HEK293 (cell line): Measurements from ENCODE around the gene WDR1.

ENCODE experiments used
- CTCF ChIA-PET: fragments of 350-600 bp; formaldehyde crosslinking; extraction: SDS; loops from one replicate; lab custom pipeline; 2021; ENCODE audit warnings: antibody characterized with exemption; lab: Yijun Ruan, JAX
- POLR2A ChIA-PET: fragments of 300-600 bp; formaldehyde crosslinking; extraction: SDS; loops from one replicate; lab custom pipeline; 2020; ENCODE audit warnings: antibody characterized with exemption, inconsistent platforms; lab: Yijun Ruan, JAX
- H3K27ac ChIP-seq: fragments of 200-500 bp; sonication (Bioruptor generic); 2 replicates; pipeline ENCODE4 v1.5.1; 2014; ENCODE audit warnings: low read depth, low read length, control low read depth, inconsistent platforms; ENCODE audit errors: extremely low read depth
- H3K36me3 ChIP-seq, 2 experiments: fragments of 200-500 bp in 1 of 2; sonication (Bioruptor generic) in 1 of 2; 1 replicate in 1 of 2; 2 replicates in 1 of 2; pipeline ENCODE4 v1.5.1; 2014 to 2017; ENCODE audit warnings: inconsistent platforms in 2 of 2, low read length in 2 of 2; ENCODE audit not compliant: control insufficient read depth in 2 of 2, insufficient read depth in 1 of 2
- H3K4me1 ChIP-seq: fragments of 200-500 bp; sonication (Bioruptor generic); 2 replicates; pipeline ENCODE4 v1.5.1; 2014; ENCODE audit warnings: mild to moderate bottlenecking, low read length, inconsistent platforms; ENCODE audit not compliant: control insufficient read depth, insufficient read depth
- H3K4me3 ChIP-seq: 2 replicates; pipeline ENCODE4 v1.5.1; 2011; ENCODE audit warnings: low read depth, mild to moderate bottlenecking, control low read depth, low read length, moderate library complexity
- H3K9me3 ChIP-seq: fragments of 200-500 bp; sonication (Bioruptor generic); 2 replicates; pipeline ENCODE4 v1.5.1; 2014; ENCODE audit warnings: low read depth, low read length, inconsistent platforms; ENCODE audit not compliant: control insufficient read depth, insufficient read depth
- BCL11A ChIP-seq: fragments of 450-650 bp; formaldehyde crosslinking; IDR thresholded peaks from 2 replicates; pipeline ENCODE4 v1.5.1; 2016; ENCODE audit warnings: low read depth, missing biosample characterization, missing genetic modification characterization
- GLIS2 ChIP-seq: fragments of 450-650 bp; formaldehyde crosslinking; IDR thresholded peaks from 2 replicates; pipeline ENCODE4 v1.5.1; 2016; ENCODE audit warnings: missing biosample characterization, missing genetic modification characterization
- MYNN ChIP-seq: fragments of 450-650 bp; formaldehyde crosslinking; IDR thresholded peaks from 2 replicates; pipeline ENCODE4 v1.5.1; 2016; ENCODE audit warnings: missing biosample characterization, missing genetic modification characterization, borderline replicate concordance
- PATZ1 ChIP-seq: fragments of 450-650 bp; formaldehyde crosslinking; IDR thresholded peaks from 2 replicates; pipeline ENCODE4 v1.5.1; 2016; ENCODE audit warnings: missing biosample characterization, missing genetic modification characterization
- SCRT2 ChIP-seq: fragments of 450-650 bp; formaldehyde crosslinking; IDR thresholded peaks from 2 replicates; pipeline ENCODE4 v1.5.1; 2016; ENCODE audit warnings: missing biosample characterization, missing genetic modification characterization
- YY2 ChIP-seq: fragments of 450-650 bp; formaldehyde crosslinking; IDR thresholded peaks from 2 replicates; pipeline ENCODE4 v1.5.1; 2016; ENCODE audit warnings: missing biosample characterization, missing genetic modification characterization
- ZFP69B ChIP-seq: fragments of 450-650 bp; formaldehyde crosslinking; IDR thresholded peaks from 2 replicates; pipeline ENCODE4 v1.5.1; 2016; ENCODE audit warnings: missing biosample characterization, missing genetic modification characterization
- ZNF10 ChIP-seq: fragments of 450-650 bp; formaldehyde crosslinking; IDR thresholded peaks from 2 replicates; pipeline ENCODE4 v1.5.1; 2017; ENCODE audit warnings: missing biosample characterization, missing genetic modification characterization
- ZNF140 ChIP-seq: fragments of 450-650 bp; formaldehyde crosslinking; IDR thresholded peaks from 2 replicates; pipeline ENCODE4 v1.5.1; 2016; ENCODE audit warnings: missing biosample characterization, missing genetic modification characterization
- ZNF19 ChIP-seq: fragments of 450-650 bp; formaldehyde crosslinking; IDR thresholded peaks from 2 replicates; pipeline ENCODE4; 2016; ENCODE audit warnings: missing biosample characterization, missing genetic modification characterization, low read depth
- ZNF202 ChIP-seq: fragments of 450-650 bp; formaldehyde crosslinking; IDR thresholded peaks from 2 replicates; pipeline ENCODE4 v1.5.1; 2016; ENCODE audit warnings: missing biosample characterization, missing genetic modification characterization, borderline replicate concordance
- ZNF239 ChIP-seq: fragments of 450-650 bp; formaldehyde crosslinking; IDR thresholded peaks from 2 replicates; pipeline ENCODE4 v1.5.1; 2016; ENCODE audit warnings: missing biosample characterization, missing genetic modification characterization
- ZNF26 ChIP-seq: fragments of 450-650 bp; formaldehyde crosslinking; IDR thresholded peaks from 2 replicates; pipeline ENCODE4 v1.5.1; 2016; ENCODE audit warnings: missing biosample characterization, missing genetic modification characterization
- ZNF391 ChIP-seq: fragments of 450-650 bp; formaldehyde crosslinking; IDR thresholded peaks from 2 replicates; pipeline ENCODE4 v1.5.1; 2016; ENCODE audit warnings: low read depth, missing biosample characterization, missing genetic modification characterization, borderline replicate concordance
- ZNF426 ChIP-seq: fragments of 450-650 bp; formaldehyde crosslinking; IDR thresholded peaks from 2 replicates; pipeline ENCODE4 v1.5.1; 2017; ENCODE audit warnings: missing biosample characterization, missing genetic modification characterization, mild to moderate bottlenecking, inconsistent platforms, moderate library complexity
- ZNF529 ChIP-seq: fragments of 450-650 bp; formaldehyde crosslinking; IDR thresholded peaks from 2 replicates; pipeline ENCODE4 v1.5.1; 2017; ENCODE audit warnings: missing genetic modification characterization, missing biosample characterization; ENCODE audit not compliant: insufficient replicate concordance
- ZNF530 ChIP-seq: fragments of 450-650 bp; formaldehyde crosslinking; IDR thresholded peaks from 2 replicates; pipeline ENCODE4 v1.5.1; 2016; ENCODE audit warnings: low read depth, missing biosample characterization, missing genetic modification characterization
- ZNF600 ChIP-seq: fragments of 450-650 bp; formaldehyde crosslinking; IDR thresholded peaks from 2 replicates; pipeline ENCODE4 v1.5.1; 2016; ENCODE audit warnings: missing biosample characterization, missing genetic modification characterization
- ZNF624 ChIP-seq: fragments of 450-650 bp; formaldehyde crosslinking; IDR thresholded peaks from 2 replicates; pipeline ENCODE4 v1.5.1; 2017; ENCODE audit warnings: missing biosample characterization, missing genetic modification characterization
- ZNF629 ChIP-seq: fragments of 450-650 bp; formaldehyde crosslinking; IDR thresholded peaks from 2 replicates; pipeline ENCODE4 v1.5.1; 2017; ENCODE audit warnings: missing biosample characterization, missing genetic modification characterization
- ZNF664 ChIP-seq: fragments of 450-650 bp; formaldehyde crosslinking; IDR thresholded peaks from 2 replicates; pipeline ENCODE4 v1.5.1; 2016; ENCODE audit warnings: missing biosample characterization, missing genetic modification characterization
- ZSCAN16 ChIP-seq: fragments of 450-650 bp; formaldehyde crosslinking; IDR thresholded peaks from 2 replicates; pipeline ENCODE4 v1.5.1; 2016; ENCODE audit warnings: missing biosample characterization, missing genetic modification characterization
- TF ChIP-seq, protein P1 (sequence below): fragments of 450-650 bp; formaldehyde crosslinking; IDR thresholded peaks from 2 replicates; pipeline ENCODE4; 2016; ENCODE audit warnings: missing biosample characterization, missing genetic modification characterization
- TF ChIP-seq, protein P2 (sequence below): fragments of 450-650 bp; formaldehyde crosslinking; IDR thresholded peaks from 2 replicates; pipeline ENCODE4 v1.5.1; 2016; ENCODE audit warnings: missing biosample characterization, missing genetic modification characterization

WDR1 gene

GRCh38 chr4:10056334-10057022 is 60.1 kb downstream of the WDR1 start:
- Histone ChIP-seq H3K4me3 (no peak overlapping the region), H3K4me1 (no peaks in the 10 kb centered on the region), H3K27ac (no peak overlapping the region), H3K9me3 (no peaks in the 10 kb centered on the region), H3K36me3 (no peaks in the 10 kb centered on the region)
- CTCF ChIA-PET = no interaction called here
- POLR2A ChIA-PET = no interaction called here
- TF ChIP-seq PATZ1 (no peak), SCRT2 (tag by site-specific recombination) (no peak), ZNF391 (tag by site-specific recombination) (no peak), ZNF600 (tag by site-specific recombination) (no peak), ZNF530 (tag by site-specific recombination) (no peak), ZNF629 (tag by site-specific recombination) (no peak), ZFP69B (tag by site-specific recombination) (no peak), MYNN (tag by site-specific recombination) (no peak), GLIS2 (no peak), ZNF624 (tag by site-specific recombination) (no peak), ZSCAN16 (no peak), ZNF529 (tag by site-specific recombination) (no peak)
- TF ChIP-seq, protein P1, sequence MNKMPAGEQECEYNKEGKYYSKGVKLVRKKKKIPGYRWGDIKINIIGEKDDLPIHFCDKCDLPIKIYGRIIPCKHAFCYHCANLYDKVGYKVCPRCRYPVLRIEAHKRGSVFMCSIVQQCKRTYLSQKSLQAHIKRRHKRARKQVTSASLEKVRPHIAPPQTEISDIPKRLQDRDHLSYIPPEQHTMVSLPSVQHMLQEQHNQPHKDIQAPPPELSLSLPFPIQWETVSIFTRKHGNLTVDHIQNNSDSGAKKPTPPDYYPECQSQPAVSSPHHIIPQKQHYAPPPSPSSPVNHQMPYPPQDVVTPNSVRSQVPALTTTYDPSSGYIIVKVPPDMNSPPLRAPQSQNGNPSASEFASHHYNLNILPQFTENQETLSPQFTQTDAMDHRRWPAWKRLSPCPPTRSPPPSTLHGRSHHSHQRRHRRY (tag by site-specific recombination) = no peak

DNA sequence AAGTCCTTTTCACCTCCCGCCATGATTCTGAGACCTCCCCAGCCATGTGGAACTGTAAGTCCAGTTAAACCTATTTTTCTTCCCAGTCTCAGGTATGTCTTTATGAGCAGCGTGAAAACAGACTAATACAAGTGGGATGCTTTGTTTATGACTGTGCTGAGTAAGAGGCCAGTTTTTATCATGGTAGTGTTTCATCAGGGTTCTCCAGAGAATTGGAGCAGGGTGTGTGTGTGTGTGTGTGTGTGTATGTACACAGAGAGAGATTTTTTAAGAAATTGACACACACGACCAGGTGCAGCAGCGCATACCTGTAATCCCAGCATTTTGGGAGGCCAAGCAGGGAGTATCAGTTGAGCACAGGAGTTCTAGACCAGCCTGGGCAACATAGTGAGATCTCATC is 60.7 kb downstream of the WDR1 start:
- Histone ChIP-seq H3K36me3 (no peaks in the 10 kb centered on the region), H3K9me3 (no peaks in the 10 kb centered on the region), H3K4me1 (no peaks in the 10 kb centered on the region), H3K27ac (no peak overlapping the region), H3K4me3 (no peak overlapping the region)
- TF ChIP-seq ZNF19 (tag by site-specific recombination) = no peak
- TF ChIP-seq, protein P2, sequence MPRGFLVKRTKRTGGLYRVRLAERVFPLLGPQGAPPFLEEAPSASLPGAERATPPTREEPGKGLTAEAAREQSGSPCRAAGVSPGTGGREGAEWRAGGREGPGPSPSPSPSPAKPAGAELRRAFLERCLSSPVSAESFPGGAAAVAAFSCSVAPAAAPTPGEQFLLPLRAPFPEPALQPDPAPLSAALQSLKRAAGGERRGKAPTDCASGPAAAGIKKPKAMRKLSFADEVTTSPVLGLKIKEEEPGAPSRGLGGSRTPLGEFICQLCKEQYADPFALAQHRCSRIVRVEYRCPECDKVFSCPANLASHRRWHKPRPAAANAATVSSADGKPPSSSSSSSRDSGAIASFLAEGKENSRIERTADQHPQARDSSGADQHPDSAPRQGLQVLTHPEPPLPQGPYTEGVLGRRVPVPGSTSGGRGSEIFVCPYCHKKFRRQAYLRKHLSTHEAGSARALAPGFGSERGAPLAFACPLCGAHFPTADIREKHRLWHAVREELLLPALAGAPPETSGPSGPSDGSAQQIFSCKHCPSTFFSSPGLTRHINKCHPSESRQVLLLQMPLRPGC (tag by site-specific recombination) = no peak
- TF ChIP-seq YY2 = no peak
- TF ChIP-seq ZNF26 = no peak
- TF ChIP-seq ZNF10 = no peak
- no peak for TF ChIP-seq ZNF140 (tag by site-specific recombination)
- no peak for TF ChIP-seq ZNF629 (tag by site-specific recombination)
- no peak for TF ChIP-seq BCL11A
- TF ChIP-seq ZNF664 (tag by site-specific recombination) = no peak
- TF ChIP-seq ZNF426 = no peak
- TF ChIP-seq ZNF202 (tag by site-specific recombination) = no peak
- TF ChIP-seq ZNF239 (tag by site-specific recombination) = no peak
- ChIA-PET POLR2A (no interaction called here), CTCF (no interaction called here)
